SK-N-SH (cell line): ENCODE measurements around the gene SMS.

Experiments
- ELF1 ChIP-seq: IDR thresholded peaks from 2 replicates; pipeline ENCODE4 v1.4.0; 2012
- EZH2phosphoT487 ChIP-seq: fragments of 200-600 bp; sonication (generic); IDR thresholded peaks from 2 replicates; pipeline ENCODE4 v1.6.1; 2017; ENCODE audit warnings: low read depth, mixed run types, mild to moderate bottlenecking, antibody characterized with exemption, moderate library complexity, borderline replicate concordance
- GABPA ChIP-seq: IDR thresholded peaks from 2 replicates; pipeline ENCODE4 v1.4.0; 2012; ENCODE audit warnings: low read depth, mild to moderate bottlenecking
- MXI1 ChIP-seq: IDR thresholded peaks from 2 replicates; pipeline ENCODE4 v1.6.1; 2012; ENCODE audit warnings: mild to moderate bottlenecking, low read depth, low read length, improper control_type of control experiment
- NRF1 ChIP-seq: IDR thresholded peaks from 2 replicates; pipeline ENCODE4 v1.6.1; 2012; ENCODE audit warnings: low read depth, mild to moderate bottlenecking, low read length
- POLR2AphosphoS5 ChIP-seq: IDR thresholded peaks from 2 replicates; pipeline ENCODE4 v1.6.1; 2012; ENCODE audit warnings: low read depth, low read length
- RAD21 ChIP-seq: IDR thresholded peaks from 2 replicates; pipeline ENCODE4 v1.6.1; 2012; ENCODE audit warnings: mild to moderate bottlenecking, low read length
- YY1 ChIP-seq: IDR thresholded peaks from 2 replicates; pipeline ENCODE4 v1.4.0; 2012; ENCODE audit warnings: low read depth, mild to moderate bottlenecking
- TF ChIP-seq, protein P1 (sequence below): fragments of 200-600 bp; sonication (generic); IDR thresholded peaks from 2 replicates; pipeline ENCODE4 v1.6.1; 2017; ENCODE audit warnings: antibody characterized with exemption, mild to moderate bottlenecking, moderate library complexity
- TF ChIP-seq, protein P2 (sequence below): IDR thresholded peaks from 2 replicates; pipeline ENCODE4 v1.4.0; 2012; ENCODE audit warnings: low read depth, borderline replicate concordance
- TF ChIP-seq, protein P3 (sequence below): IDR thresholded peaks from 2 replicates; pipeline ENCODE4 v1.4.0; 2012; ENCODE audit warnings: low read depth
- TF ChIP-seq, protein P4 (sequence below): fragments of 150-350 bp; IDR thresholded peaks from 2 replicates; pipeline ENCODE4 v1.6.1; 2017; ENCODE audit warnings: antibody characterized with exemption, low read length, low read depth, borderline replicate concordance
- TF ChIP-seq, protein P5 (sequence below): IDR thresholded peaks from 2 replicates; pipeline ENCODE4 v1.4.0; 2012; ENCODE audit warnings: low read depth, borderline replicate concordance

DNA sequence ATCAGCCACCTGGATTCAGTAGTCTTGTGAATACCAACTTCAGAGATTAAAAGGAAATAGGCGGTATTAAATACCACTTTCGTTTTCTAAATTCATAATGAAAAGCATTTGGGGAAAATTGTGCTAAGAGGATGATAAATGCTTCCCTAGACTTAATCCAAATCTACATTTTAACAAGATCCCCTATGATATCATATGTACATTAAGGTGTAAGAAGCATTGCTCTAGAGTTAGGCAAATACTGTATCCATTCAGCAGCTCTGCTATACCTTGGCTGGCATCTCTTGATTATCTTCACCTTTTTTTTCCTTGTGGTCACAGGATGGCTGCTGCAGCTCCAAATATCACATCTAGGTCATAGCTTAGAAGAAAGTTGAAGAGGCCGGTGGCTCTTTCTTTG is 51.0 kb downstream of the SMS start:
- TF ChIP-seq, protein P1, sequence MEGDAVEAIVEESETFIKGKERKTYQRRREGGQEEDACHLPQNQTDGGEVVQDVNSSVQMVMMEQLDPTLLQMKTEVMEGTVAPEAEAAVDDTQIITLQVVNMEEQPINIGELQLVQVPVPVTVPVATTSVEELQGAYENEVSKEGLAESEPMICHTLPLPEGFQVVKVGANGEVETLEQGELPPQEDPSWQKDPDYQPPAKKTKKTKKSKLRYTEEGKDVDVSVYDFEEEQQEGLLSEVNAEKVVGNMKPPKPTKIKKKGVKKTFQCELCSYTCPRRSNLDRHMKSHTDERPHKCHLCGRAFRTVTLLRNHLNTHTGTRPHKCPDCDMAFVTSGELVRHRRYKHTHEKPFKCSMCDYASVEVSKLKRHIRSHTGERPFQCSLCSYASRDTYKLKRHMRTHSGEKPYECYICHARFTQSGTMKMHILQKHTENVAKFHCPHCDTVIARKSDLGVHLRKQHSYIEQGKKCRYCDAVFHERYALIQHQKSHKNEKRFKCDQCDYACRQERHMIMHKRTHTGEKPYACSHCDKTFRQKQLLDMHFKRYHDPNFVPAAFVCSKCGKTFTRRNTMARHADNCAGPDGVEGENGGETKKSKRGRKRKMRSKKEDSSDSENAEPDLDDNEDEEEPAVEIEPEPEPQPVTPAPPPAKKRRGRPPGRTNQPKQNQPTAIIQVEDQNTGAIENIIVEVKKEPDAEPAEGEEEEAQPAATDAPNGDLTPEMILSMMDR, result no peak
- TF ChIP-seq POLR2AphosphoS5, result no peak
- TF ChIP-seq, protein P2, sequence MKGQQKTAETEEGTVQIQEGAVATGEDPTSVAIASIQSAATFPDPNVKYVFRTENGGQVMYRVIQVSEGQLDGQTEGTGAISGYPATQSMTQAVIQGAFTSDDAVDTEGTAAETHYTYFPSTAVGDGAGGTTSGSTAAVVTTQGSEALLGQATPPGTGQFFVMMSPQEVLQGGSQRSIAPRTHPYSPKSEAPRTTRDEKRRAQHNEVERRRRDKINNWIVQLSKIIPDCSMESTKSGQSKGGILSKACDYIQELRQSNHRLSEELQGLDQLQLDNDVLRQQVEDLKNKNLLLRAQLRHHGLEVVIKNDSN, result no peak
- TF ChIP-seq GABPA, result no peak
- TF ChIP-seq MXI1, result no peak
- TF ChIP-seq, protein P3, sequence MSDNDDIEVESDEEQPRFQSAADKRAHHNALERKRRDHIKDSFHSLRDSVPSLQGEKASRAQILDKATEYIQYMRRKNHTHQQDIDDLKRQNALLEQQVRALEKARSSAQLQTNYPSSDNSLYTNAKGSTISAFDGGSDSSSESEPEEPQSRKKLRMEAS, result no peak
- no peak for TF ChIP-seq EZH2phosphoT487
- TF ChIP-seq, protein P4, sequence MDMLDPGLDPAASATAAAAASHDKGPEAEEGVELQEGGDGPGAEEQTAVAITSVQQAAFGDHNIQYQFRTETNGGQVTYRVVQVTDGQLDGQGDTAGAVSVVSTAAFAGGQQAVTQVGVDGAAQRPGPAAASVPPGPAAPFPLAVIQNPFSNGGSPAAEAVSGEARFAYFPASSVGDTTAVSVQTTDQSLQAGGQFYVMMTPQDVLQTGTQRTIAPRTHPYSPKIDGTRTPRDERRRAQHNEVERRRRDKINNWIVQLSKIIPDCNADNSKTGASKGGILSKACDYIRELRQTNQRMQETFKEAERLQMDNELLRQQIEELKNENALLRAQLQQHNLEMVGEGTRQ, result no peak
- no peak for TF ChIP-seq ELF1
- no peak for TF ChIP-seq YY1
- no peak for TF ChIP-seq RAD21
- TF ChIP-seq NRF1, result no peak
- TF ChIP-seq, protein P5, sequence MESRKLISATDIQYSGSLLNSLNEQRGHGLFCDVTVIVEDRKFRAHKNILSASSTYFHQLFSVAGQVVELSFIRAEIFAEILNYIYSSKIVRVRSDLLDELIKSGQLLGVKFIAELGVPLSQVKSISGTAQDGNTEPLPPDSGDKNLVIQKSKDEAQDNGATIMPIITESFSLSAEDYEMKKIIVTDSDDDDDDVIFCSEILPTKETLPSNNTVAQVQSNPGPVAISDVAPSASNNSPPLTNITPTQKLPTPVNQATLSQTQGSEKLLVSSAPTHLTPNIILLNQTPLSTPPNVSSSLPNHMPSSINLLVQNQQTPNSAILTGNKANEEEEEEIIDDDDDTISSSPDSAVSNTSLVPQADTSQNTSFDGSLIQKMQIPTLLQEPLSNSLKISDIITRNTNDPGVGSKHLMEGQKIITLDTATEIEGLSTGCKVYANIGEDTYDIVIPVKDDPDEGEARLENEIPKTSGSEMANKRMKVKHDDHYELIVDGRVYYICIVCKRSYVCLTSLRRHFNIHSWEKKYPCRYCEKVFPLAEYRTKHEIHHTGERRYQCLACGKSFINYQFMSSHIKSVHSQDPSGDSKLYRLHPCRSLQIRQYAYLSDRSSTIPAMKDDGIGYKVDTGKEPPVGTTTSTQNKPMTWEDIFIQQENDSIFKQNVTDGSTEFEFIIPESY, result no peak
